Brain microvascular endothelial cell (primary cell): ENCODE data around the gene MAEA.

Source experiments
- DNase-seq: peaks from one replicate; pipeline ENCODE4 v3.0.0-alpha.2; 2020
- H3K27ac ChIP-seq: fragments of 250-450 bp; sonication (Bioruptor Pico); 2 replicates; pipeline ENCODE4 v1.5.1; 2020; ENCODE audit warnings: mild to moderate bottlenecking, moderate library complexity
- H3K27me3 ChIP-seq: fragments of 250-450 bp; sonication (Bioruptor Pico); replicated peaks from 2 replicates; pipeline ENCODE4 v1.5.1; 2020; ENCODE audit warnings: mild to moderate bottlenecking
- H3K36me3 ChIP-seq: fragments of 250-450 bp; sonication (Bioruptor Pico); replicated peaks from 2 replicates; pipeline ENCODE4 v1.5.1; 2020; ENCODE audit warnings: mild to moderate bottlenecking
- H3K4me3 ChIP-seq: 2 replicates; pipeline ENCODE4 v1.5.1; 2011; ENCODE audit warnings: low read depth, mild to moderate bottlenecking, control low read depth, low read length, moderate library complexity
- in situ Hi-C: cut with HindIII; loops from 2 replicates; pipeline ENCODE4 v1.10.0; 2017; ENCODE audit warnings: low sequenced_read_pairs, low pct_ligation_motif_present
- TF ChIP-seq, protein P1 (sequence below): IDR thresholded peaks from 2 replicates; pipeline ENCODE4 v1.5.1; 2011; ENCODE audit warnings: low read depth, mild to moderate bottlenecking, moderate library complexity, low read length, control low read depth, inconsistent platforms; ENCODE audit errors: missing control alignments

MAEA gene

GRCh38 chr4:1261107-1261928 lies 28.4 kb upstream of the MAEA start:
- in situ Hi-C loops: no loop called here
- TF ChIP-seq, protein P1, sequence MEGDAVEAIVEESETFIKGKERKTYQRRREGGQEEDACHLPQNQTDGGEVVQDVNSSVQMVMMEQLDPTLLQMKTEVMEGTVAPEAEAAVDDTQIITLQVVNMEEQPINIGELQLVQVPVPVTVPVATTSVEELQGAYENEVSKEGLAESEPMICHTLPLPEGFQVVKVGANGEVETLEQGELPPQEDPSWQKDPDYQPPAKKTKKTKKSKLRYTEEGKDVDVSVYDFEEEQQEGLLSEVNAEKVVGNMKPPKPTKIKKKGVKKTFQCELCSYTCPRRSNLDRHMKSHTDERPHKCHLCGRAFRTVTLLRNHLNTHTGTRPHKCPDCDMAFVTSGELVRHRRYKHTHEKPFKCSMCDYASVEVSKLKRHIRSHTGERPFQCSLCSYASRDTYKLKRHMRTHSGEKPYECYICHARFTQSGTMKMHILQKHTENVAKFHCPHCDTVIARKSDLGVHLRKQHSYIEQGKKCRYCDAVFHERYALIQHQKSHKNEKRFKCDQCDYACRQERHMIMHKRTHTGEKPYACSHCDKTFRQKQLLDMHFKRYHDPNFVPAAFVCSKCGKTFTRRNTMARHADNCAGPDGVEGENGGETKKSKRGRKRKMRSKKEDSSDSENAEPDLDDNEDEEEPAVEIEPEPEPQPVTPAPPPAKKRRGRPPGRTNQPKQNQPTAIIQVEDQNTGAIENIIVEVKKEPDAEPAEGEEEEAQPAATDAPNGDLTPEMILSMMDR: no peak
- Histone ChIP-seq H3K27ac (no peak overlapping the region), H3K36me3 (no peaks in the 10 kb centered on the region), H3K27me3 (no peaks in the 10 kb centered on the region), H3K4me3 (no peak overlapping the region)
- DNase-seq: no peak

DNA sequence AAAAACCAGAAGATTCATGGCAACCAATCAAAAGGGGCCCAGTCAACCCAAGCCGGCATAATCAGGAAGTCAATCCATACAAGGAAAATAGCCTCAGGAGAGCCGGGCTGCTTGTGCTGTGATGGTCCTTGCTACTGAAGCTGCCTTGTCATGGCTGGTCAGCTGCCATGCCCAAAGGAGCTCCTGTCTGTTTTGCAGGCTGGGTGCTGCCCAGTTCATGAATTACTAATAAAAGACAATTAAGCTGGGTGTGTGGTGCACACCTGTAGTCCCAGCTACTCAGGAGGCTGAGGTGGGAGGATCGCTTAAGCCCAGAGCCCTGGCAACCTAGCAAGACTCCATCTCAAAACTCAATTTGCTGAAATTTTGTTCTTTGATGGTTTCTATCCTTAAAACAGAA lies 24.7 kb upstream of the MAEA start:
- no peak overlapping the region for H3K4me3 ChIP-seq
- no peak for DNase-seq
- TF ChIP-seq, protein P1: no peak

GRCh38 chr4:1265351-1265750 lies 24.3 kb upstream of the MAEA start:
- no peak for DNase-seq
- no peak overlapping the region for H3K27ac ChIP-seq
- H3K4me3 ChIP-seq: no peak overlapping the region
- TF ChIP-seq, protein P1: no peak
- in situ Hi-C loops: no loop called here
- H3K27me3 ChIP-seq: no peaks in the 10 kb centered on the region
- H3K36me3 ChIP-seq: no peaks in the 10 kb centered on the region

More for the DNA sequence above, 24.7 kb upstream of the MAEA start:
- Histone ChIP-seq H3K27ac (no peak overlapping the region), H3K36me3 (no peaks in the 10 kb centered on the region), H3K27me3 (no peaks in the 10 kb centered on the region)
- in situ Hi-C loops: no loop called here

- TF ChIP-seq, protein P1: no peak
- no peaks in the 10 kb centered on the region for H3K36me3 ChIP-seq
- H3K27ac ChIP-seq: no peak overlapping the region
- H3K27me3 ChIP-seq: no peaks in the 10 kb centered on the region
- no peak for DNase-seq
- H3K4me3 ChIP-seq: no peak overlapping the region
- in situ Hi-C loops: no loop called here
Observed at GRCh38 chr4:1266881-1267763, 22.6 kb upstream of the MAEA start.

GRCh38 chr4:1269209-1269608 lies 20.5 kb upstream of the MAEA start:
- Histone ChIP-seq H3K4me3 (no peak overlapping the region), H3K27ac (no peak overlapping the region), H3K27me3 (no peaks in the 10 kb centered on the region), H3K36me3 (no peaks in the 10 kb centered on the region)
- in situ Hi-C loops: no loop called here
- no peak for DNase-seq
- TF ChIP-seq, protein P1: no peak
